Endothelial cell of umbilical vein (primary cell): ENCODE measurements around the gene SGTB. TPM values are rescaled to one million over a fixed set of nuclear protein-coding genes. Genes with fewer than 3 reads are reported as not detected.

Source experiments
- BruUV-seq: library from RNA; stranded (reverse); fragments of 400-500 nt; replicated peaks from 2 replicates; lab custom pipeline; 2021; lab: Mats Ljungman, UMichigan
- CTCF ChIA-PET: fragments of 300-600, 350-600 bp; sonication (Branson Sonifier 250); formaldehyde crosslinking; loops from one replicate; lab custom pipeline; 2021; ENCODE audit warnings: antibody characterized with exemption, inconsistent platforms; lab: Charles Lee
- POLR2A ChIA-PET: fragments of 300-600, 350-600 bp; sonication (Branson Sonifier 250); formaldehyde crosslinking; loops from one replicate; lab custom pipeline; 2021; ENCODE audit warnings: antibody characterized with exemption, inconsistent platforms; lab: Charles Lee
- DNase-seq: peaks from one replicate; pipeline ENCODE4 v3.0.0-alpha.2; 2011; ENCODE audit warnings: low read depth, low spot score
- FAIRE-seq: peaks from 2 replicates; lab custom pipeline; 2011; peaks lifted over from hg19 to GRCh38; lab: Jason Lieb, UNC
- H2AFZ ChIP-seq: 2 replicates; pipeline ENCODE4 v1.6.0; 2012; ENCODE audit warnings: low read depth, low read length, control low read depth, inconsistent platforms
- H3K27ac ChIP-seq: 2 replicates; pipeline ENCODE4 v1.5.1; 2011; ENCODE audit warnings: low read depth, mild to moderate bottlenecking, control low read depth, low read length, moderate library complexity; ENCODE audit not compliant: insufficient read depth
- H3K27me3 ChIP-seq, 2 experiments: 2 replicates each; pipeline versions ENCODE4 v1.6.0 to v1.6.1; 2011; ENCODE audit warnings: low read length in 2 of 2, mixed read lengths in 1 of 2; ENCODE audit not compliant: control insufficient read depth in 2 of 2, insufficient read depth in 2 of 2
- H3K36me3 ChIP-seq, 2 experiments: 2 replicates in 1 of 2; 3 replicates in 1 of 2; pipeline ENCODE4 v1.5.1; 2011; ENCODE audit warnings: low read length in 2 of 2, mild to moderate bottlenecking in 1 of 2, moderate library complexity in 1 of 2; ENCODE audit not compliant: control insufficient read depth in 2 of 2, insufficient read depth in 2 of 2; ENCODE audit errors: extremely low read depth in 1 of 2
- H3K4me1 ChIP-seq: 3 replicates; pipeline ENCODE4 v1.5.1; 2011; ENCODE audit warnings: mild to moderate bottlenecking, low read length; ENCODE audit not compliant: control insufficient read depth, insufficient read depth; ENCODE audit errors: extremely low read depth
- H3K4me2 ChIP-seq: 2 replicates; pipeline ENCODE4 v1.6.1; 2011; ENCODE audit warnings: low read length, control low read depth, mixed read lengths; ENCODE audit not compliant: insufficient read depth
- H3K4me3 ChIP-seq, 3 experiments: fragments of 200-600 bp in 1 of 3; sonication (generic), shearing (Covaris generic) in 1 of 3; replicated peaks in 1 of 3; 2 replicates each; pipeline ENCODE4 v1.5.1; 2011 to 2016; ENCODE audit warnings: control low read depth in 3 of 3, low read length in 3 of 3, mild to moderate bottlenecking in 2 of 3, inconsistent platforms in 1 of 3, low read depth in 1 of 3, moderate library complexity in 1 of 3; ENCODE audit not compliant: insufficient read depth in 1 of 3
- H3K79me2 ChIP-seq: 2 replicates; pipeline ENCODE4 v1.6.0; 2012; ENCODE audit warnings: low read length, inconsistent platforms; ENCODE audit not compliant: control insufficient read depth, insufficient read depth
- H3K9ac ChIP-seq: replicated peaks from 2 replicates; pipeline ENCODE3; 2011; ENCODE audit warnings: low read length, control low read depth; ENCODE audit not compliant: insufficient read depth; ENCODE audit errors: extremely low read depth
- H3K9me1 ChIP-seq: replicated peaks from 3 replicates; pipeline ENCODE4 v1.6.0; 2011; ENCODE audit warnings: mild to moderate bottlenecking, low read length; ENCODE audit not compliant: control insufficient read depth, insufficient read depth; ENCODE audit errors: extremely low read depth
- H3K9me3 ChIP-seq: replicated peaks from 2 replicates; pipeline ENCODE4 v1.5.1; 2012; ENCODE audit warnings: low read length, inconsistent platforms; ENCODE audit not compliant: control insufficient read depth, insufficient read depth
- H4K20me1 ChIP-seq: replicated peaks from 2 replicates; pipeline ENCODE3; 2011; ENCODE audit warnings: mild to moderate bottlenecking, low read length; ENCODE audit not compliant: control insufficient read depth, insufficient read depth; ENCODE audit errors: extremely low read depth
- CTCF ChIP-seq, 2 donors: IDR thresholded peaks; 1 replicate in 1 of 2; 2 replicates in 1 of 2; pipeline ENCODE4 v1.5.1; 2011; ENCODE audit warnings: low read length in 2 of 2, mild to moderate bottlenecking in 2 of 2, moderate library complexity in 2 of 2, control low read depth in 1 of 2, inconsistent platforms in 1 of 2, low read depth in 1 of 2; ENCODE audit not compliant: insufficient read depth in 1 of 2; ENCODE audit errors: extremely low read depth in 1 of 2
- EZH2 ChIP-seq: IDR thresholded peaks from 2 replicates; pipeline ENCODE4 v1.6.1; 2012; ENCODE audit warnings: borderline replicate concordance, low read depth, mild to moderate bottlenecking, moderate library complexity, low read length, inconsistent platforms; ENCODE audit not compliant: severe bottlenecking
- FOS ChIP-seq: IDR thresholded peaks from 2 replicates; pipeline ENCODE4 v1.6.1; 2011; ENCODE audit warnings: mild to moderate bottlenecking, low read length, moderate library complexity, borderline replicate concordance; ENCODE audit not compliant: insufficient read depth
- GATA2 ChIP-seq: IDR thresholded peaks from 2 replicates; pipeline ENCODE4 v1.7.0; 2011; ENCODE audit warnings: low read depth, mild to moderate bottlenecking, moderate library complexity, mixed read lengths, low read length; ENCODE audit not compliant: insufficient read length, insufficient read depth
- JUN ChIP-seq: IDR thresholded peaks from 2 replicates; pipeline ENCODE4 v1.6.1; 2011; ENCODE audit warnings: borderline replicate concordance, low read depth; ENCODE audit not compliant: insufficient read length, insufficient read depth
- MAX ChIP-seq: IDR thresholded peaks from 2 replicates; pipeline ENCODE4 v1.6.1; 2011; ENCODE audit not compliant: insufficient read depth, insufficient read length
- MYC ChIP-seq: IDR thresholded peaks from one replicate; pipeline ENCODE4 v1.6.1; 2011; ENCODE audit warnings: mild to moderate bottlenecking, low read depth, low read length
- POLR2A ChIP-seq: IDR thresholded peaks from 2 replicates; pipeline ENCODE4 v1.6.1; 2012; ENCODE audit warnings: low read depth, mild to moderate bottlenecking, control low read depth, low read length
- POLR2AphosphoS5 ChIP-seq: IDR thresholded peaks from 2 replicates; pipeline ENCODE4 v1.6.1; 2012; ENCODE audit warnings: low read depth, mild to moderate bottlenecking, control low read depth, low read length, moderate library complexity; ENCODE audit not compliant: insufficient read depth
- dilution Hi-C: fragments of 300-500 bp; cut with MboI; formaldehyde crosslinking; loops from one replicate; pipeline ENCODE4 v1.15.0; 2019; ENCODE audit warnings: low sequenced_read_pairs; ENCODE audit not compliant: extremely low pct_ligation_motif_present
- intact Hi-C: fragments of 100-400 bp; cut with micrococcal nuclease; formaldehyde crosslinking; loops from one replicate; pipeline ENCODE4 v1.10.0; 2022
- polyA plus RNA-seq, 4 experiments: library from polyadenylated mRNA; depleted of rRNA in 3 of 4; stranded (reverse) in 3 of 4; unstranded in 1 of 4; fragments of >200 nt; gene quantifications; 2 replicates each; pipeline versions ENCODE4 v1.2.1 to v1.2.3, GENCODE V29; 2011 to 2012; ENCODE audit warnings: missing spikeins in 1 of 4
- total RNA-seq: library from RNA; stranded (reverse); gene quantifications from 2 replicates; pipeline ENCODE4 v1.2.3, GENCODE V29; 2021

SGTB gene
- total and polyA plus RNA-seq, 2 donors (not counting 3 experiments of a cell fraction or from before 2014, with no cell fraction given) = 3.1 to 14.1 TPM

GRCh38 chr5:65654713-65655112 is 67.2 kb downstream of the SGTB start:
- Histone ChIP-seq H3K9me3 (no peaks in the 10 kb centered on the region), H3K79me2 (no peaks in the 10 kb centered on the region), H3K4me3 (no peak overlapping the region), H3K27me3 (no peaks in the 10 kb centered on the region), H3K9me1 (no peaks in the 10 kb centered on the region), H3K36me3 (peaks cover 0 to 2% of the 10 kb centered on the region in 2 experiments), H3K4me2 (no peak overlapping the region), H3K27ac (no peak overlapping the region), H4K20me1 (no peaks in the 10 kb centered on the region), H2AFZ (no peak overlapping the region), H3K9ac (no peak overlapping the region), H3K4me1 (no peaks in the 10 kb centered on the region)
- intact Hi-C loops = no loop called here
- ChIA-PET CTCF (no interaction called here), POLR2A (no interaction called here)
- TF ChIP-seq FOS (no peak), MYC (no peak), POLR2A (no peak), GATA2 (no peak), EZH2 (no peak), CTCF (IDR thresholded peaks at IDR 0.05; ENCODE audit: extremely low read depth in 1 of 2, insufficient read depth in 1 of 2, low read depth in 1 of 2, low read length in 2 of 2) (no peak)
- dilution Hi-C loops = no loop called here
- BruUV-seq = no TSS peak
- DNase-seq (no peak), FAIRE-seq (no peak)

DNA sequence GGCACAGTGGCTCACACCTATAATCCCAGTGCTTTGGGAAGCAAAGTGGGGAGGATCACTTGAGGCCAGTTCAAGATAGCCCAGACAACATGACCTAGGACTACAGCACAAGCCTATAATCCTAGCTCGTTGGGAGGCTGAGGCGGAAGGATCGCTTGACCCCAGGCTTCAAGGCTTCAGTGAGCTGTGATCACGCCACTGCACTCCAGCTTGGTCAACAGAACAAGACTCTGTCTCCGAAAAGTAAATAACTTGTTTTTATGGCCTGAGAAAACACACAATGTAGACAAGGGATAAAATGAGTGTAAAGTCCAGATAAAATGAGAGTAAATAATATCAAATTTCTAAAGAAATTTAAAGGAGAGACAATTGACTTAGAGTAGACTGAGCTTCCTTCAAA is 70.8 kb downstream of the SGTB start:
- POLR2A ChIA-PET = no interaction called here
- CTCF ChIA-PET = interaction anchor here (0.6 to 1.8 kb wide), 6 partner anchors 9 to 1346 kb away, joined by 3 to 6 read pairs (median 3); partner anchors contain the start of gene TRIM23
- H3K27ac ChIP-seq = no peak overlapping the region

More for the DNA sequence above, 70.8 kb downstream of the SGTB start:
- Histone ChIP-seq H3K79me2 (no peaks in the 10 kb centered on the region), H3K36me3 (peaks cover 0 to 2% of the 10 kb centered on the region in 2 experiments), H3K9ac (no peak overlapping the region), H4K20me1 (no peaks in the 10 kb centered on the region), H2AFZ (no peak overlapping the region), H3K4me2 (no peak overlapping the region), H3K27me3 (no peaks in the 10 kb centered on the region), H3K4me1 (no peaks in the 10 kb centered on the region), H3K9me3 (no peaks in the 10 kb centered on the region), H3K9me1 (no peaks in the 10 kb centered on the region), H3K4me3 (no peak overlapping the region)
- dilution Hi-C loops (no loop called here), intact Hi-C loops (no loop called here)
- TF ChIP-seq POLR2AphosphoS5 = no peak
- TF ChIP-seq FOS = no peak
- no peak for TF ChIP-seq MAX
- TF ChIP-seq EZH2 = no peak
- no peak for TF ChIP-seq GATA2
- no peak for TF ChIP-seq CTCF (IDR thresholded peaks at IDR 0.05; ENCODE audit: extremely low read depth in 1 of 2, insufficient read depth in 1 of 2, low read depth in 1 of 2, low read length in 2 of 2)
- no peak for TF ChIP-seq JUN
- DNase-seq = no peak
- BruUV-seq = no TSS peak
- no peak for FAIRE-seq
